Natural killer cell (primary cell): ENCODE data around the gene DOCK10. TPM values are rescaled to one million over a fixed set of nuclear protein-coding genes. Genes with fewer than 3 reads are reported as not detected.

ENCODE experiments used
- ATAC-seq, 3 donors: fragments of 150-1000 bp in 2 of 3; fragments of 200-7000 bp in 1 of 3; cut with Tn5 transposase; 1 replicate in 1 of 3; 2 replicates in 2 of 3; pipeline ENCODE4 v1.10.0; 2021; ENCODE audit warnings: mild to moderate bottlenecking in 2 of 3, moderate library complexity in 2 of 3
- DNase-seq, 2 donors: peaks; one replicate each; pipeline versions ENCODE4 v3.0.0 to v3.0.0-alpha.2; 2013 to 2021; ENCODE audit warnings: mixed read lengths in 1 of 2
- H3K27ac ChIP-seq: one replicate; pipeline ENCODE4 v1.5.1; 2013; ENCODE audit warnings: mild to moderate bottlenecking, low read length
- H3K27me3 ChIP-seq: one replicate; pipeline ENCODE4 v1.6.1; 2013; ENCODE audit warnings: low read length; ENCODE audit not compliant: control insufficient read depth, insufficient read depth
- H3K36me3 ChIP-seq: one replicate; pipeline ENCODE4 v1.6.1; 2013; ENCODE audit warnings: low read length; ENCODE audit not compliant: control insufficient read depth, insufficient read depth
- H3K4me1 ChIP-seq: one replicate; pipeline ENCODE4 v1.6.1; 2013; ENCODE audit warnings: low read length; ENCODE audit not compliant: control insufficient read depth, insufficient read depth
- H3K4me3 ChIP-seq: one replicate; pipeline ENCODE4 v1.5.1; 2013; ENCODE audit warnings: low read length
- H3K9me3 ChIP-seq: one replicate; pipeline ENCODE4 v1.6.1; 2013; ENCODE audit warnings: low read length; ENCODE audit not compliant: control insufficient read depth, insufficient read depth
- H3K27ac Mint-ChIP-seq, 2 donors: one replicate each; pipeline ENCODE4 v1.8.0; 2022; ENCODE audit warnings: mild to moderate bottlenecking in 2 of 2, mixed read lengths in 2 of 2, moderate library complexity in 1 of 2
- H3K27me3 Mint-ChIP-seq, 2 donors: one replicate each; pipeline ENCODE4 v1.8.0; 2022; ENCODE audit warnings: low read depth in 2 of 2, mixed read lengths in 2 of 2
- H3K36me3 Mint-ChIP-seq: one replicate; pipeline ENCODE4 v1.8.0; 2022; ENCODE audit warnings: mixed read lengths
- H3K4me1 Mint-ChIP-seq, 2 donors: one replicate each; pipeline ENCODE4 v1.8.0; 2022; ENCODE audit warnings: mixed read lengths in 2 of 2
- H3K4me3 Mint-ChIP-seq: one replicate; pipeline ENCODE4 v1.8.0; 2022; ENCODE audit warnings: mild to moderate bottlenecking, moderate library complexity, mixed read lengths
- H3K9me3 Mint-ChIP-seq, 2 donors: one replicate each; pipeline ENCODE4 v1.8.0; 2022; ENCODE audit warnings: mixed read lengths in 2 of 2
- CTCF ChIP-seq: fragments of 200-600 bp; IDR thresholded peaks from one replicate; pipeline ENCODE4 v1.8.0; 2022; ENCODE audit warnings: antibody characterized with exemption
- WGBS: methylation state at CpG from one replicate; pipeline ENCODE4 v1.1.7; 2013; ENCODE audit warnings: missing lambda C conversion rate; ENCODE audit not compliant: insufficient coverage; 5-methylcytosine and 5-hydroxymethylcytosine counted together
- intact Hi-C: fragments of 100-400 bp; cut with micrococcal nuclease; formaldehyde crosslinking; loops from one replicate; pipeline ENCODE4 v1.14.2; 2022
- total RNA-seq, 4 donors: library from RNA; stranded (reverse); fragments of 120-200 nt in 1 of 4; gene quantifications; one replicate each; pipeline versions ENCODE4 v1.2.3 to v1.2.4, GENCODE V29; 2013 to 2022

Gene DOCK10
- total RNA-seq, 3 donors from 2014 or later (not counting 1 experiment from before 2014, with no cell fraction given) = 181 to 213 (median 182) TPM

- Histone ChIP-seq H3K27ac (no peak overlapping the region), H3K27me3 (no peaks in the 10 kb centered on the region), H3K9me3 (no peaks in the 10 kb centered on the region), H3K4me3 (no peak overlapping the region), H3K4me1 (peaks cover 27% of the 10 kb centered on the region), H3K36me3 (no peaks in the 10 kb centered on the region)
- Mint-ChIP-seq H3K4me3 (no peak overlapping the region), H3K9me3 (no peaks in the 10 kb centered on the region), H3K27me3 (no peaks in the 10 kb centered on the region), H3K36me3 (no peaks in the 10 kb centered on the region), H3K27ac (peak overlapping the region; percentile 37 to 47), H3K4me1 (peaks cover 73 to 87% of the 10 kb centered on the region in 2 donors)
- TF ChIP-seq CTCF = no peak
- DNase-seq = no peak
- no peak for ATAC-seq
- intact Hi-C loops = no loop called here
- 73% methylated on average over 1 of the region's 1 CpG for WGBS
Measured at GRCh38 chr2:224999321-224999720, 42.9 kb downstream of the DOCK10 start.

- Mint-ChIP-seq H3K4me3 (no peak overlapping the region), H3K36me3 (peaks cover 4% of the 10 kb centered on the region), H3K9me3 (no peaks in the 10 kb centered on the region), H3K27ac (peak overlapping the region; percentile 2 to 61), H3K4me1 (peaks cover 78 to 93% of the 10 kb centered on the region in 2 donors), H3K27me3 (no peaks in the 10 kb centered on the region)
- DNase-seq (no peak), ATAC-seq (no peak)
- Histone ChIP-seq H3K36me3 (no peaks in the 10 kb centered on the region), H3K27me3 (no peaks in the 10 kb centered on the region), H3K4me3 (no peak overlapping the region), H3K4me1 (peaks cover 26% of the 10 kb centered on the region), H3K27ac (no peak overlapping the region), H3K9me3 (no peaks in the 10 kb centered on the region)
- TF ChIP-seq CTCF = no peak
- WGBS = 92% methylated on average over 6 of the region's 8 CpGs
- intact Hi-C loops = no loop called here
Measured at GRCh38 chr2:224997802-224998201, 44.5 kb downstream of the DOCK10 start.

DNA sequence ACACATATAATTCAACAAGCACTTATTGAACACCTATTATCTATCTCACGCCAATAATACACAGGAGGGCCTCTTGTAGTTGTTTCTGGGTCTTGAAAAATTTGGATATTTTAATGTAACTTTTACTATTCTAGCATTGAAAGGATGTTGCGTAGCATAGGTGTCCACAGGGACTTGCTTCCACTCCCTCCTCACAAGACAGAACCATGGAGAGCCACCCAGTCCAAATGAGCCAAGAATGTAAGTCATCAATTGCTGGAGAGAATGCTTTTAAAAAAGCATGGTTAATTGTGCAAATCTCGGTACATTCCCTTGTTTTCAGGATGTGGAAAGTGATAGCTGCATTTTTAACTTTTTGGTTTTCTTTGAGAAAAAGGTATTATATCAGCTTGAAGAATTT is 46.8 kb downstream of the DOCK10 start:
- intact Hi-C loops = no loop called here
- H3K9me3 ChIP-seq = no peaks in the 10 kb centered on the region
- no peaks in the 10 kb centered on the region for H3K9me3 Mint-ChIP-seq
- no peak for TF ChIP-seq CTCF
- 88% methylated on average over 1 of the region's 3 CpGs for WGBS
- H3K4me3 Mint-ChIP-seq = no peak overlapping the region
- no peaks in the 10 kb centered on the region for H3K36me3 ChIP-seq
- H3K4me3 ChIP-seq = no peak overlapping the region
- H3K27ac Mint-ChIP-seq = peak overlapping the region in 1 of 2 donors; percentile 75
- H3K4me1 Mint-ChIP-seq = peaks cover 88 to 92% of the 10 kb centered on the region in 2 donors
- H3K27me3 Mint-ChIP-seq = no peaks in the 10 kb centered on the region
- no peaks in the 10 kb centered on the region for H3K27me3 ChIP-seq
- ATAC-seq (no peak), DNase-seq (no peak)
- H3K4me1 ChIP-seq = peaks cover 8% of the 10 kb centered on the region
- H3K36me3 Mint-ChIP-seq = peaks cover 7% of the 10 kb centered on the region
- no peak overlapping the region for H3K27ac ChIP-seq

- Mint-ChIP-seq H3K27ac (peak overlapping the region; percentile 71 to 75), H3K9me3 (no peaks in the 10 kb centered on the region), H3K27me3 (no peaks in the 10 kb centered on the region), H3K4me1 (peaks cover 83 to 85% of the 10 kb centered on the region in 2 donors), H3K36me3 (peaks cover 7% of the 10 kb centered on the region), H3K4me3 (no peak overlapping the region)
- no peak for TF ChIP-seq CTCF
- no peaks in the 10 kb centered on the region for H3K27me3 ChIP-seq
- WGBS = no CpG with 5 or more reads among the region's 1 CpG
- no peaks in the 10 kb centered on the region for H3K36me3 ChIP-seq
- H3K4me3 ChIP-seq = no peak overlapping the region
- no peak overlapping the region for H3K27ac ChIP-seq
- intact Hi-C loops = no loop called here
- H3K4me1 ChIP-seq = peaks cover 8% of the 10 kb centered on the region
- DNase-seq (no peak), ATAC-seq (peak; percentile 60 to 64 (median 60))
- no peaks in the 10 kb centered on the region for H3K9me3 ChIP-seq
Measured at GRCh38 chr2:224994242-224994823, 47.9 kb downstream of the DOCK10 start.
